Fibroblast of villous mesenchyme (primary cell): ENCODE measurements around the gene MXD3. TPM values are rescaled to one million over a fixed set of nuclear protein-coding genes. Genes with fewer than 3 reads are reported as not detected.
"Not testable (repeated sequence)": the region's sequence is repeated elsewhere in the genome, so short reads cannot be mapped to it uniquely, and the experiment has no call there.

ENCODE experiments used
- DNase-seq: peaks from one replicate; pipeline ENCODE4 v3.0.0-alpha.2; 2010; ENCODE audit warnings: low read depth
- H3K4me3 ChIP-seq: 2 replicates; pipeline ENCODE4 v1.5.1; 2011; ENCODE audit warnings: low read depth, mild to moderate bottlenecking, low read length
- total RNA-seq: library from RNA; depleted of rRNA; stranded (reverse); fragments of >200 nt; gene quantifications from 2 replicates; pipeline ENCODE4 v1.2.3, GENCODE V29; 2012
- TF ChIP-seq, protein P1 (sequence below): IDR thresholded peaks from 2 replicates; pipeline ENCODE4 v1.5.1; 2012; ENCODE audit warnings: low read depth, mild to moderate bottlenecking, low read length; ENCODE audit not compliant: insufficient read depth

The MXD3 gene
- total RNA-seq, 1 donor = 9.1 TPM

DNA sequence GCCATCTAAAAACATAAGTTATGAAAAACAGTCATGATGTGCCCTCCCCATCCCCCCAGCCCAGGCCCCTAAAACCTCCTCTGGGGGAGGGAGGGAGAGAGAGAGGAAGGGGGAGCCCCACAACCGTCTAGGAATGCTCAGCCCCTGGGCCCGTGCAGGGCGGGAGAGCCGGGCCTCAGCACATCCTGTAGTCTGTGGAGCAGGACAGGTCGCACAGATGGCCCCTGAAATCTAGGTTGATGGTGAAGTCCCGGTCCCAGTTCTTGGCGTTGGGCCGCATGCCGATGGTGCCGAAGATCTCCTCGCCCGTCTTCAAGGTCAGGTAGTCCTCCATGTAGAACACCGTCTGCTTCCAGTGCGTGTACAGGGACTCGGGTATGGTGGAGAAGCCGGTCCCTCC is 46.3 kb downstream of the MXD3 start:
- H3K4me3 ChIP-seq = no peak overlapping the region
- TF ChIP-seq, protein P1, sequence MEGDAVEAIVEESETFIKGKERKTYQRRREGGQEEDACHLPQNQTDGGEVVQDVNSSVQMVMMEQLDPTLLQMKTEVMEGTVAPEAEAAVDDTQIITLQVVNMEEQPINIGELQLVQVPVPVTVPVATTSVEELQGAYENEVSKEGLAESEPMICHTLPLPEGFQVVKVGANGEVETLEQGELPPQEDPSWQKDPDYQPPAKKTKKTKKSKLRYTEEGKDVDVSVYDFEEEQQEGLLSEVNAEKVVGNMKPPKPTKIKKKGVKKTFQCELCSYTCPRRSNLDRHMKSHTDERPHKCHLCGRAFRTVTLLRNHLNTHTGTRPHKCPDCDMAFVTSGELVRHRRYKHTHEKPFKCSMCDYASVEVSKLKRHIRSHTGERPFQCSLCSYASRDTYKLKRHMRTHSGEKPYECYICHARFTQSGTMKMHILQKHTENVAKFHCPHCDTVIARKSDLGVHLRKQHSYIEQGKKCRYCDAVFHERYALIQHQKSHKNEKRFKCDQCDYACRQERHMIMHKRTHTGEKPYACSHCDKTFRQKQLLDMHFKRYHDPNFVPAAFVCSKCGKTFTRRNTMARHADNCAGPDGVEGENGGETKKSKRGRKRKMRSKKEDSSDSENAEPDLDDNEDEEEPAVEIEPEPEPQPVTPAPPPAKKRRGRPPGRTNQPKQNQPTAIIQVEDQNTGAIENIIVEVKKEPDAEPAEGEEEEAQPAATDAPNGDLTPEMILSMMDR = no peak
- DNase-seq = no peak

DNA sequence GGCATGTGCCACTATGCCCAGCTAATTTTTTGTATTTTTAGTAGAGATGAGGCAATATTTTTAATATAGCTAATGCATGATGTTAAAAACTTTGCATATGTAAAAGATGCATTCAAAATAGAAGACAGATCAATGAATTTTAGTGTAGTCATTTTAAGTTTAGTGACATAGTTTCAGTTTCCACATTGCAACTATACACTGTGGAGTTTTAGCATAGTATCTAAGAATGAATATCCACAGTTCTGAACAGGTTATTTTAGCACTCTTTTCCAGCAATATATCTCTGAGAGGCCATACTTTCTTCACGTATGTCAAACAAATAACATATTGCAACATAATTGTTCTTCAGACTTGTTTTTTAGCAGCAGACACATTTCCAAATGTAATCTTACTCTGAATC is 47.5 kb downstream of the MXD3 start:
- peak; percentile 25 for DNase-seq
- TF ChIP-seq, protein P1 = no peak
- H3K4me3 ChIP-seq = no peak overlapping the region

DNA sequence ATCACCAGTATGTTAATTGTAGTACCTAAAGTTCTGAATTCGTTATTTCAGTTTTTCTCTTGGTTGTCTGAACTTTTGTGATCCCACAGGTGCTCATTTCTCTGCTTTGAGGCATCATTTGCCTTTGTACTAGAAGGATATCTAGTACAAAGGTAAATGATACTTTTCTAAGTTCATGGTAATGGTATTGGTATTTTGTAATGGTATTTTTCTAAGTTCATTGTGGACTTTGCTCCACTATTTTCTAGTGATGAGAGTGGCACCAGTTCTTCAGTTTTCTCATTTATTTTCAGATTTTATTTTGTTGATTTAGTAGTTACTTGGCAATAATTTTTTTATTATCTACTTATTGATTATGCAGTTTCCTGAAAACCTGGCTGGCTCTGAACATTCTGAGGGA is 50.2 kb downstream of the MXD3 start:
- DNase-seq = no peak
- TF ChIP-seq, protein P1 = no peak
- H3K4me3 ChIP-seq = no peak overlapping the region

DNA sequence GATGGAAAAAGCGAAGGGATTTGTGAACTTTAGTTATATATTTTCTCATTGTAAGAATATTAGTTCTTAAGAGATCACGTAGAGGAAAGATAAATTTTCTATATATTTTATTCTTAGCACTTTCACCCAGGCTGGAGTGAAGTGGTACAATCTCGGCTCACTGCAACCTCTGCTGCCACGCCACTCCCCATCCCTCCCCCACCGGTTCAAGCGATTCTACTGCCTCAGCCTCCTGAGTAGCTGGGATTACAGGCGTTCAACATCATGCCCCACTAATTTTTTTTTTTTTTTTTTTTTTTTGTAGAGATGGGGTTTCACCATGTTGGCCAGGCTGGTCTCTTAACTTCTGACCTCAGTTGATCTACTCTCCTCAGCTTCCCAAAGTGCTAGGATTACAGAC is 50.7 kb downstream of the MXD3 start:
- H3K4me3 ChIP-seq = no peak overlapping the region
- TF ChIP-seq, protein P1 = no peak
- DNase-seq = no peak

DNA sequence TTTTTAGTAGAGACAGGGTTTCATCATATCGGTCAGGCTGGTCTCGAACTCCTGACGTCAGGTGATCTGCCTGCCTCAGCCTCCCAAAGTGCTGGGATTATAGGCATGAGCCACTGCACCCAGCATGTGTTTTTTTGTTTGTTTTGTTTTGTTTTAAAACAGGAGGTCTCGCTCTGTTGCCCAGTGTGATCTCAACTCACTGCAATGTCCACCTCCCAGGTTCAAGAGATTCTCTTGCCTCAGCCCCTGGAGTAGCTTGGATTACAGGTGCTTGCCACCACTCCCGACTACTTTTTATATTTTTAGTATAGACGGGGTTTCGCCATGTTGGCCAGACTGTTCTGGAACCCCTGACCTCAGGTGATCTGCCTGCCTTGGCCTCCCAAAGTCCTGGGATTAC is 53.0 kb downstream of the MXD3 start:
- not testable (repeated sequence) for DNase-seq, H3K4me3 ChIP-seq

Other genes starting within 250 kb of the MXD3 start
- 0.64 and 1.3 TPM in 2 replicates for gene FGFR4, start 225.0 kb downstream of the MXD3 start, total RNA-seq
- gene NSD1, start 178.1 kb downstream of the MXD3 start, total RNA-seq = 59.3 and 70.0 TPM in 2 replicates
- gene RAB24, start 8.2 kb downstream of the MXD3 start, total RNA-seq = 14.2 and 18.0 TPM in 2 replicates
- 122 TPM in 2 replicates for gene PRELID1, start 8.1 kb downstream of the MXD3 start, total RNA-seq
- 284 and 355 TPM in 2 replicates for gene LMAN2, start 39.8 kb upstream of the MXD3 start, total RNA-seq
- gene RGS14, start 46.0 kb upstream of the MXD3 start, total RNA-seq = 3.5 TPM in 2 replicates
- gene SLC34A1, start 72.5 kb upstream of the MXD3 start, total RNA-seq = not detected in 2 replicates
- not detected in 2 replicates for gene PFN3, start 88.8 kb upstream of the MXD3 start, total RNA-seq
- gene F12, start 97.7 kb upstream of the MXD3 start, total RNA-seq = 0.43 and 0.64 TPM in 2 replicates
- 24.2 and 26.4 TPM in 2 replicates for gene GRK6, start 114.8 kb upstream of the MXD3 start, total RNA-seq
- 4.5 and 4.7 TPM in 2 replicates for gene PRR7, start 134.9 kb upstream of the MXD3 start, total RNA-seq
- gene DBN1, start 161.7 kb upstream of the MXD3 start, total RNA-seq = 201 and 214 TPM in 2 replicates
- gene PDLIM7, start 185.7 kb upstream of the MXD3 start, total RNA-seq = 283 and 383 TPM in 2 replicates
- 2.6 TPM in 2 replicates for gene DOK3, start 197.9 kb upstream of the MXD3 start, total RNA-seq
- 56.0 and 56.1 TPM in 2 replicates for gene DDX41, start 205.1 kb upstream of the MXD3 start, total RNA-seq
- 26.3 and 29.6 TPM in 2 replicates for gene FAM193B, start 242.7 kb upstream of the MXD3 start, total RNA-seq